Stomach (tissue), 9 donors: ENCODE results near the gene RPS2. TPM values are rescaled to one million over a fixed set of nuclear protein-coding genes. Genes with fewer than 3 reads are reported as not detected.

ENCODE experiments used
- DNase-seq, 2 donors: peaks; one replicate each; pipeline versions ENCODE4 v3.0.0 to v3.0.0-alpha.2; 2013 to 2019
- H3K27ac ChIP-seq, 5 donors: fragments of 200-600 bp in 4 of 5; sonication (generic) in 4 of 5; one replicate each; pipeline ENCODE4 v1.5.1; 2013 to 2019; ENCODE audit warnings: mild to moderate bottlenecking in 1 of 5, moderate library complexity in 1 of 5
- H3K27me3 ChIP-seq, 3 donors: fragments of 200-600 bp; sonication (generic); one replicate each; pipeline ENCODE4 v1.5.1; 2017 to 2019; ENCODE audit warnings: mixed run types in 1 of 3
- H3K36me3 ChIP-seq, 4 donors: fragments of 200-600 bp; sonication (generic); 1 replicate in 3 of 4; 2 replicates in 1 of 4; pipeline ENCODE4 v1.5.1; 2016 to 2019
- H3K4me1 ChIP-seq, 4 donors: fragments of 200-600 bp; sonication (generic); one replicate each; pipeline ENCODE4 v1.5.1; 2016 to 2019
- H3K4me3 ChIP-seq, 4 donors: fragments of 200-600 bp; sonication (generic) in 3 of 4; one replicate each; pipeline ENCODE4 v1.5.1; 2016 to 2019; ENCODE audit warnings: mild to moderate bottlenecking in 1 of 4
- H3K9me3 ChIP-seq, 4 donors: fragments of 200-600 bp; sonication (generic); one replicate each; pipeline ENCODE4 v1.5.1; 2016 to 2019
- CTCF ChIP-seq, 7 experiments: fragments of 450-650 bp in 4 of 7; fragments of 200-600 bp in 3 of 7; sonication (generic) in 3 of 7; IDR thresholded peaks; one replicate each; pipeline ENCODE4 v1.5.1; 2016 to 2019; ENCODE audit warnings: antibody characterized with exemption in 7 of 7, control low read depth in 2 of 7, mild to moderate bottlenecking in 1 of 7
- EP300 ChIP-seq: sonication (generic); formaldehyde crosslinking; IDR thresholded peaks from one replicate; pipeline ENCODE4 v1.6.1; 2017; ENCODE audit warnings: antibody characterized with exemption
- POLR2A ChIP-seq, 4 donors: fragments of 450-650 bp; IDR thresholded peaks; one replicate each; pipeline ENCODE4 v1.6.1; 2016; ENCODE audit warnings: antibody characterized with exemption in 4 of 4, control low read depth in 2 of 4, mild to moderate bottlenecking in 1 of 4, moderate library complexity in 1 of 4
- POLR2AphosphoS5 ChIP-seq, 3 donors: sonication (generic); formaldehyde crosslinking; IDR thresholded peaks; one replicate each; pipeline ENCODE4 v1.6.1; 2016; ENCODE audit warnings: antibody characterized with exemption in 3 of 3
- WGBS, 5 donors: extraction: QIAGEN DNeasy Blood & Tissue Kit in 3 of 5; methylation state at CpG; one replicate each; pipeline versions ENCODE4 v1.1.5 to v1.1.7; 2013 to 2018; 5-methylcytosine and 5-hydroxymethylcytosine counted together
- intact Hi-C: fragments of 100-400 bp; cut with DNase I; formaldehyde crosslinking; loops from one replicate; pipeline ENCODE4 v1.15.1; 2023; ENCODE audit warnings: low total_unique reads
- polyA plus RNA-seq, 3 donors: library from polyadenylated mRNA; stranded (reverse); fragments of 200-250 nt; gene quantifications; one replicate each; pipeline ENCODE4 v1.2.3, GENCODE V29; 2013
- total RNA-seq, 5 donors: library from RNA; depleted of rRNA; stranded (reverse); fragments of >200 nt; gene quantifications; one replicate each; pipeline versions ENCODE4 v1.1.0 to v1.2.3, GENCODE V29; 2014 to 2016
- donor health status: healthy with polysubstance abuse.
- donor health status: Bipolar disorder and iron deficiency.
- donor health status: healthy.

The RPS2 gene
- total and polyA plus RNA-seq, 8 donors, result 997 to 4,842 (median 2,511) TPM

GRCh38 chr16:2009791-2010510 is 45.3 kb upstream of the RPS2 start, which contains the start of gene ZNF598:
ZNF598 (minus strand) TSS chr16:2009821.
- Histone ChIP-seq H3K27ac (peak within 1 kb of the TSS; percentile 92 to 96 (median 95)), H3K9me3 (no peaks in the 10 kb centered on the region), H3K4me1 (peaks cover 47 to 52% (median 50%) of the 10 kb centered on the region in 4 donors), H3K36me3 (peaks cover 0 to 14% (median 7%) of the 10 kb centered on the region in 4 donors), H3K27me3 (no peaks in the 10 kb centered on the region), H3K4me3 (peak within 1 kb of the TSS; percentile 66 to 96 (median 86))
- peak in 2 of 4 donors; percentile 51 to 81 for TF ChIP-seq POLR2A (IDR thresholded peaks at IDR 0.05)
- TF ChIP-seq CTCF (IDR thresholded peaks at IDR 0.05), result no peak
- peak; percentile 30 for TF ChIP-seq EP300
- TF ChIP-seq POLR2AphosphoS5 (IDR thresholded peaks at IDR 0.05), result peak; percentile 77 to 94 (median 94)
- peak; percentile 86 to 96 for DNase-seq
- WGBS, 5 donors, result 0 to 3% (median 1%) methylated on average over 15 to 52 of the region's 52 CpGs
- intact Hi-C loops, result no loop called here

- no peaks in the 10 kb centered on the region for H3K27me3 ChIP-seq
- peak overlapping the region; percentile 90 to 96 (median 95) for H3K27ac ChIP-seq
- no peak for TF ChIP-seq POLR2AphosphoS5 (IDR thresholded peaks at IDR 0.05)
- peak in 1 of 7 experiments; percentile 2 for TF ChIP-seq CTCF (IDR thresholded peaks at IDR 0.05)
- intact Hi-C loops, result no loop called here
- 0 to 2% (median 1%) methylated on average over 19 to 55 of the region's 55 CpGs for WGBS, 5 donors
- H3K36me3 ChIP-seq, result peaks cover 0 to 14% (median 9%) of the 10 kb centered on the region in 4 donors
- H3K4me3 ChIP-seq, result peak overlapping the region; percentile 66 to 96 (median 86)
- H3K4me1 ChIP-seq, result peaks cover 54 to 58% (median 57%) of the 10 kb centered on the region in 4 donors
- H3K9me3 ChIP-seq, result no peaks in the 10 kb centered on the region
- peak in 1 of 2 donors; percentile 57 for DNase-seq
Measured at GRCh38 chr16:2009164-2009711, 44.6 kb upstream of the RPS2 start.

GRCh38 chr16:2008631-2009163 is 44.1 kb upstream of the RPS2 start:
- TF ChIP-seq CTCF (IDR thresholded peaks at IDR 0.05) (no peak), EP300 (no peak), POLR2AphosphoS5 (IDR thresholded peaks at IDR 0.05) (no peak), POLR2A (IDR thresholded peaks at IDR 0.05) (no peak)
- intact Hi-C loops, result no loop called here
- Histone ChIP-seq H3K36me3 (peaks cover 0 to 14% (median 9%) of the 10 kb centered on the region in 4 donors), H3K4me3 (peak overlapping the region; percentile 66 to 96 (median 86)), H3K27me3 (no peaks in the 10 kb centered on the region), H3K27ac (peak overlapping the region; percentile 90 to 96 (median 95)), H3K4me1 (peaks cover 59 to 64% (median 63%) of the 10 kb centered on the region in 4 donors), H3K9me3 (no peaks in the 10 kb centered on the region)
- 2 to 3% (median 2%) methylated on average over 21 to 23 of the region's 23 CpGs for WGBS, 5 donors
- DNase-seq, result peak in 1 of 2 donors; percentile 61

GRCh38 chr16:2008009-2008526 is 43.4 kb upstream of the RPS2 start:
- intact Hi-C loops, result no loop called here
- Histone ChIP-seq H3K9me3 (no peaks in the 10 kb centered on the region), H3K4me3 (peak overlapping the region in 3 of 4 donors; percentile 66 to 96 (median 81)), H3K4me1 (peaks cover 59 to 69% (median 68%) of the 10 kb centered on the region in 4 donors), H3K27me3 (no peaks in the 10 kb centered on the region), H3K27ac (peak overlapping the region in 4 of 5 donors; percentile 92 to 96 (median 95)), H3K36me3 (peaks cover 0 to 19% (median 14%) of the 10 kb centered on the region in 4 donors)
- 21 to 43% (median 24%) methylated on average over 15 of the region's 15 CpGs for WGBS, 5 donors
- TF ChIP-seq POLR2AphosphoS5 (IDR thresholded peaks at IDR 0.05) (peak in 1 of 3 donors; percentile 20), POLR2A (IDR thresholded peaks at IDR 0.05) (no peak)
- DNase-seq, result peak in 1 of 2 donors; percentile 62
